Measurements from ENCODE around the gene MRAP2.

Gene MRAP2

DNA sequence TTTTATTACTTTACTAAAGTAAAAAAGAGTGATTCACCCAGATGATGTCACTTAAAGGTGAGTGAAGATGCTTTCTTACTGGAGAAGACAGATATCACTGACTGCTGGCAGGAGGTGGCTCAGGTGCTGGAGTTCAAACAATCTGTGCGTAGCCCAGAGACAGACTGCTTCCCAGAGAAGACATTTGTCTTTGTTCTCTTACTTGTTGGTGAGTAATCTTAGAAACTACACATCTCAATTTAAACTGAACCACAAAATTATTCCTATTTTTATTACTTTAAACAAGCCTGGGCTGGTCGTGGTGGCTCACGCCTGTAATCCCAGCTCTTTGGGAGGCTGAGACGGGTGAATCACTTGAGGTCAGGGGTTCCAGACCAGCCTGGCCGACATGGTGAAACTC lies 101.7 kb downstream of the MRAP2 start:
- DNase-seq (ENCODE audit: low spot score) = no peak

DNA sequence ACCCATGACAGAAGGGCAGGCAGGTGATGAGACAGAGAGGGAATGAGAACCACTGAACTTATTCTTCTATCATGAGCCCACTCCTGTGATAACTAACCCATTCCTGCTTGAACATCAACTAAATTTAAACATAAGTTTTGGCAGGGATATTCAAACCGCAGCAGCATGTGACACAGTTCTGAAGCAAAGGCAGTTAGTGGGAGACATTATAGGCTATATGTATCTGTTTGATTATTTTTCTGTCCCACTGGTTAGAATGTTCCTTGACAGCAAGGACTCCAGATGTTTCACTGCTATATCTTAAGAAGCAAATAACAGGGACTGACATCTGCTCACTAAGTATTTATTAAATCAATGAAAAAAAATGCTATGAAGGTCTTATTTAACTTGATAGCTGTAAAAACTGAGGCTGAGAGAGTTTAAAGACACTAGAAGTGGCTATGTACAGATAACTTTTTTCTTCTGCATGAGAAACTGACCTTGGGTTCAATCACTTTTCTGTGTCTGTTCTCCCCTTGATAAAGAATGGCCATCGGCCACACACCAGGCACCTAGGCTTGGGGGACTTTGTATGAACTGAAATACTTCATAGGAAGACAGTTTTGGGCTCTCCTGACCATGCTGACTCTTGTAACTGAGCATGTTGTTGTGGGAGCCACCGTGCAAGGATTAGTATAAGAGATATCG lies 102.9 kb downstream of the MRAP2 start:
- no peak for DNase-seq (ENCODE audit: low spot score)

DNA sequence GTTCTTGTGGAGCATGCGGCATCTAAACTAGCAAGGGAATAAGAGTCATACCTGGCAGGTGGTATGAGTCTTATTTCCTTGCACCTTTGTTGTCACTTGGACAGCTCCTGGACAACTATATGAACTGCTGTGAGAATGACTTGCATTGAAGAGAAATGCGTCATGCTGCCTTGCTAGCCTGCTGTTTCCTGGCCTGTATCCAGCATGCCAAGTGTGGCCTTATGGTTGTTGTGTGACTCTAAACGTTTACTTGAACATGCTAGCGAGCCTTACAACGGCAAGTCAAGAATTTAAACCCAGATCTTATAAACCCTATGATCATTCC lies 103.4 kb downstream of the MRAP2 start:
- DNase-seq (ENCODE audit: low spot score) = no peak

DNA sequence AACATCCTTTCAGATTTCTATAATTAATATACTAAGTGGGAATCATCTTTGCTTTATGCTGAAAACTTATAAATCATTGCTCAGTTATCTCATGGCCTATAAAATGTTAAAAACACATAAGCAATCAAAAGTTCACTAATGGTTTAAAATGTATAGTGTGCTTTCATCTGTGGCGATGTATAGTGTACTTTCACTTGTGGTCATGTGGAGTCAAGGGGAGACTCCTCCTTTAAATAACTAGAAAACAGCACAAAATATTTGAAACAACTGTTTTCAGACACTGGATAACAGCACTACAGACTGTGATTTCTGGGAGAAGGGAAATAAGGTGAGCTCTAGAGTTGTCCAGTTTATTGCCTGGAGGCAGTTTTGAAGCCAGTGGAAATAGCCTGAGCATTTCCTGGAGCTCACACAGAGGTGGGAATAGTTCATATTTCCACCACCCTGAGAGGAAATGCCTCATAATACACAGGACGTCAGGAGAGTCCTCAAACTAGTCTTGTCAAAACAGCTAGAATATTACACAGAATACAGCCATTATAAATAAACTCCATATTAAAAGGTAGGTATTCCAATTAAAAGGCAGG lies 104.5 kb downstream of the MRAP2 start:
- DNase-seq (ENCODE audit: low spot score) = no peak

DNA sequence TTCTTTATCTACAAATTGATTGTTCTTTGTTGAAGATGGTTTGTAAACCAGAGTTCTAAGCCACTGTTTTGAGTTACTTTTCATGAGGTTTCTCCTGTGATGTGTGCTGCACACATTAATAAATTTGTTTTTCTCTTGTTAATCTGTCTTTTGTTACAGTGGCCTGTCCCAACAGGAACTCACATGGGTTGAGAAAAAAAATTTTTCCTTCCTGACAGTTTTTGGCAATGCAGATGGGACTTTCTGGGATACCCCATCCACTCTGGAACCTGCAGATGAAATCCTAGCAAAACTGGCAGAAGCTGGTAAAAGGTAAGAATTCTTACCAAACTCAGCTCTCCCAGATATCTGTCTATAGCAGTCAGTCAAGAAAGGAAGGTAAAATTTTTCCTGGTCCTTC lies 105.7 kb downstream of the MRAP2 start:
- DNase-seq (ENCODE audit: low spot score) = no peak
